ENCODE data around the gene ELMO1.

DNA sequence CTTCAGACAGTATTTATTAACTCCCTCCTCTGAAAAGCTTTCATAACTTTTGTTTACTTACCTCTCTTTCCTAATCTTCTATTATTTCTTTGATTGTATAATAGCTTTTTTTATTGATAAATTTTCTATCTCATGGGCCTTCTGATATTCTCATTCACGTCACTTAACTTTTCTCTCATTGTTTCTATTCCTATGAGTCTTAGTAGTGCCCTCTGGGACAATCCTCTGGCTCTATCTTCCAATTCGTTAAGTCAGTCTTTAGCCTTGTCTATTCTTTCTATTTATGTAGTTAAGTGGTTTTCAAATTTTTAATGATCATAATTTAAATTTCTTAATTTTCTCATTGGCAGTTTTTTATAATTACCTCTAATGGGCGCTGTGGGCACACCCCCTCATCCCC lies 6.4 kb upstream of the ELMO1 start:
- TF ChIP-seq, protein P1, sequence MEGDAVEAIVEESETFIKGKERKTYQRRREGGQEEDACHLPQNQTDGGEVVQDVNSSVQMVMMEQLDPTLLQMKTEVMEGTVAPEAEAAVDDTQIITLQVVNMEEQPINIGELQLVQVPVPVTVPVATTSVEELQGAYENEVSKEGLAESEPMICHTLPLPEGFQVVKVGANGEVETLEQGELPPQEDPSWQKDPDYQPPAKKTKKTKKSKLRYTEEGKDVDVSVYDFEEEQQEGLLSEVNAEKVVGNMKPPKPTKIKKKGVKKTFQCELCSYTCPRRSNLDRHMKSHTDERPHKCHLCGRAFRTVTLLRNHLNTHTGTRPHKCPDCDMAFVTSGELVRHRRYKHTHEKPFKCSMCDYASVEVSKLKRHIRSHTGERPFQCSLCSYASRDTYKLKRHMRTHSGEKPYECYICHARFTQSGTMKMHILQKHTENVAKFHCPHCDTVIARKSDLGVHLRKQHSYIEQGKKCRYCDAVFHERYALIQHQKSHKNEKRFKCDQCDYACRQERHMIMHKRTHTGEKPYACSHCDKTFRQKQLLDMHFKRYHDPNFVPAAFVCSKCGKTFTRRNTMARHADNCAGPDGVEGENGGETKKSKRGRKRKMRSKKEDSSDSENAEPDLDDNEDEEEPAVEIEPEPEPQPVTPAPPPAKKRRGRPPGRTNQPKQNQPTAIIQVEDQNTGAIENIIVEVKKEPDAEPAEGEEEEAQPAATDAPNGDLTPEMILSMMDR (IDR thresholded peaks at IDR 0.05; ENCODE audit: poor library complexity): no peak
- no peak for TF ChIP-seq EZH2phosphoT487 (IDR thresholded peaks at IDR 0.05; ENCODE audit: low read depth, severe bottlenecking, unreplicated experiment)

All from hepatocyte (in vitro differentiated cells).